ENCODE results near the gene PNPLA1.

Gene PNPLA1

GRCh38 chr6:36242626-36243025 lies 27.2 kb upstream of the PNPLA1 start:
- TF ChIP-seq TAF1 (IDR thresholded peaks at IDR 0.05; ENCODE audit: low read depth) (no peak), MAX (IDR thresholded peaks at IDR 0.05) (no peak), ZBTB7A (IDR thresholded peaks at IDR 0.05; ENCODE audit: low read depth) (no peak), CEBPB (IDR thresholded peaks at IDR 0.05) (no peak), REST (IDR thresholded peaks at IDR 0.05; ENCODE audit: low read depth) (no peak)

GRCh38 chr6:36243562-36244212 lies 26.2 kb upstream of the PNPLA1 start:
- TF ChIP-seq CEBPB (IDR thresholded peaks at IDR 0.05), result no peak
- TF ChIP-seq MAX (IDR thresholded peaks at IDR 0.05), result no peak
- no peak for TF ChIP-seq CREB1 (IDR thresholded peaks at IDR 0.05; ENCODE audit: low read depth)
- no peak for TF ChIP-seq NFIC (IDR thresholded peaks at IDR 0.05)
- no peak for TF ChIP-seq EGR1 (IDR thresholded peaks at IDR 0.05)
- no peak for TF ChIP-seq USF1 (IDR thresholded peaks at IDR 0.05)
- TF ChIP-seq ZBTB7A (IDR thresholded peaks at IDR 0.05; ENCODE audit: low read depth), result no peak

- no peak for TF ChIP-seq YY1 (IDR thresholded peaks at IDR 0.05; ENCODE audit: low read depth)
- TF ChIP-seq FOXM1 (IDR thresholded peaks at IDR 0.05; ENCODE audit: borderline replicate concordance, low read depth), result peak; percentile 47; the same call in 1 of the 2 replicates
These were observed 25.1 kb upstream of the PNPLA1 start for GRCh38 chr6:36244641-36245280.

- TF ChIP-seq NFIC (IDR thresholded peaks at IDR 0.05) (no peak), TEAD4 (IDR thresholded peaks at IDR 0.05) (no peak), EP300 (IDR thresholded peaks at IDR 0.05; ENCODE audit: borderline replicate concordance) (no peak), USF1 (IDR thresholded peaks at IDR 0.05) (no peak), REST (IDR thresholded peaks at IDR 0.05; ENCODE audit: low read depth) (no peak), YY1 (IDR thresholded peaks at IDR 0.05; ENCODE audit: low read depth) (no peak)
These were observed 24.2 kb upstream of the PNPLA1 start for GRCh38 chr6:36245572-36246061.

GRCh38 chr6:36246506-36247268 lies 23.2 kb upstream of the PNPLA1 start:
- TF ChIP-seq EGR1 (IDR thresholded peaks at IDR 0.05) (no peak), FOXM1 (IDR thresholded peaks at IDR 0.05; ENCODE audit: borderline replicate concordance, low read depth) (no peak), NFIC (IDR thresholded peaks at IDR 0.05) (no peak), TCF12 (IDR thresholded peaks at IDR 0.05; ENCODE audit: low read depth) (no peak), TAF1 (IDR thresholded peaks at IDR 0.05; ENCODE audit: low read depth) (no peak), MAX (IDR thresholded peaks at IDR 0.05) (no peak), USF1 (IDR thresholded peaks at IDR 0.05) (no peak), CEBPB (IDR thresholded peaks at IDR 0.05) (no peak), TEAD4 (IDR thresholded peaks at IDR 0.05) (no peak), CREB1 (IDR thresholded peaks at IDR 0.05; ENCODE audit: low read depth) (no peak), RAD21 (IDR thresholded peaks at IDR 0.05; ENCODE audit: low read depth) (no peak), REST (IDR thresholded peaks at IDR 0.05; ENCODE audit: low read depth) (no peak), EP300 (IDR thresholded peaks at IDR 0.05; ENCODE audit: borderline replicate concordance) (no peak), YY1 (IDR thresholded peaks at IDR 0.05; ENCODE audit: low read depth) (no peak), ZBTB7A (IDR thresholded peaks at IDR 0.05; ENCODE audit: low read depth) (no peak)
